Ovary (tissue), 3 donors: ENCODE data around the gene RNPEP.

Experiments used
- POLR2A ChIP-seq: fragments of 450-650 bp; IDR thresholded peaks from one replicate; pipeline ENCODE4 v1.6.1; 2017; ENCODE audit warnings: antibody characterized with exemption, mild to moderate bottlenecking, moderate library complexity
- TF ChIP-seq, protein P1 (sequence below), 3 donors: fragments of 450-650 bp in 2 of 3; fragments of 200-600 bp in 1 of 3; IDR thresholded peaks; one replicate each; pipeline versions ENCODE4 v1.5.1 to v1.8.0; 2016 to 2022; ENCODE audit warnings: antibody characterized with exemption in 3 of 3, mild to moderate bottlenecking in 1 of 3
- donor health status: DM: no; HTN: no; CAD: no.

- TF ChIP-seq, protein P1, sequence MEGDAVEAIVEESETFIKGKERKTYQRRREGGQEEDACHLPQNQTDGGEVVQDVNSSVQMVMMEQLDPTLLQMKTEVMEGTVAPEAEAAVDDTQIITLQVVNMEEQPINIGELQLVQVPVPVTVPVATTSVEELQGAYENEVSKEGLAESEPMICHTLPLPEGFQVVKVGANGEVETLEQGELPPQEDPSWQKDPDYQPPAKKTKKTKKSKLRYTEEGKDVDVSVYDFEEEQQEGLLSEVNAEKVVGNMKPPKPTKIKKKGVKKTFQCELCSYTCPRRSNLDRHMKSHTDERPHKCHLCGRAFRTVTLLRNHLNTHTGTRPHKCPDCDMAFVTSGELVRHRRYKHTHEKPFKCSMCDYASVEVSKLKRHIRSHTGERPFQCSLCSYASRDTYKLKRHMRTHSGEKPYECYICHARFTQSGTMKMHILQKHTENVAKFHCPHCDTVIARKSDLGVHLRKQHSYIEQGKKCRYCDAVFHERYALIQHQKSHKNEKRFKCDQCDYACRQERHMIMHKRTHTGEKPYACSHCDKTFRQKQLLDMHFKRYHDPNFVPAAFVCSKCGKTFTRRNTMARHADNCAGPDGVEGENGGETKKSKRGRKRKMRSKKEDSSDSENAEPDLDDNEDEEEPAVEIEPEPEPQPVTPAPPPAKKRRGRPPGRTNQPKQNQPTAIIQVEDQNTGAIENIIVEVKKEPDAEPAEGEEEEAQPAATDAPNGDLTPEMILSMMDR (IDR thresholded peaks at IDR 0.05), result peak; percentile 31 to 39 (median 36)
- no peak for TF ChIP-seq POLR2A
Measured at GRCh38 chr1:201999625-202000238, 17.3 kb downstream of the RNPEP start.
